ENCODE data around the gene ARHGAP6.

The ARHGAP6 gene

GRCh38 chrX:11261260-11261659 is 404.5 kb downstream of the ARHGAP6 start:
- Histone ChIP-seq H3K27ac (replicated peaks) (no peak overlapping the region), H3K4me3 (replicated peaks; ENCODE audit: insufficient read depth, low read length) (no peak overlapping the region), H3K27me3 (ENCODE audit: insufficient read depth, poor library complexity, severe bottlenecking) (peaks cover 2% of the 10 kb centered on the region)
- TF ChIP-seq POLR2AphosphoS5 (IDR thresholded peaks at IDR 0.05; ENCODE audit: low read depth) (no peak), SPI1 (IDR thresholded peaks at IDR 0.05; ENCODE audit: borderline replicate concordance, low read depth) (no peak), REST (IDR thresholded peaks at IDR 0.05; ENCODE audit: insufficient replicate concordance, low read depth) (no peak), GABPA (IDR thresholded peaks at IDR 0.05; ENCODE audit: low read depth) (no peak), CTCF (IDR thresholded peaks at IDR 0.05; ENCODE audit: insufficient read depth, low read length) (no peak)
- DNase-seq (ENCODE audit: low read depth in 1 of 2, low spot score in 1 of 2): no peak

- Histone ChIP-seq H3K27ac (replicated peaks) (no peak overlapping the region), H3K4me3 (replicated peaks; ENCODE audit: insufficient read depth, low read length) (no peak overlapping the region), H3K27me3 (ENCODE audit: insufficient read depth, poor library complexity, severe bottlenecking) (no peaks in the 10 kb centered on the region)
- DNase-seq (ENCODE audit: low read depth in 1 of 2, low spot score in 1 of 2): no peak
- no peak for TF ChIP-seq REST (IDR thresholded peaks at IDR 0.05; ENCODE audit: insufficient replicate concordance, low read depth)
- TF ChIP-seq GABPA (IDR thresholded peaks at IDR 0.05; ENCODE audit: low read depth): no peak
- no peak for TF ChIP-seq SPI1 (IDR thresholded peaks at IDR 0.05; ENCODE audit: borderline replicate concordance, low read depth)
- TF ChIP-seq POLR2AphosphoS5 (IDR thresholded peaks at IDR 0.05; ENCODE audit: low read depth): no peak
- no peak for TF ChIP-seq CTCF (IDR thresholded peaks at IDR 0.05; ENCODE audit: insufficient read depth, low read length)
Measured at GRCh38 chrX:11259437-11259836, 406.3 kb downstream of the ARHGAP6 start.

- no peak for DNase-seq (ENCODE audit: low read depth in 1 of 2, low spot score in 1 of 2)
- Histone ChIP-seq H3K27me3 (ENCODE audit: insufficient read depth, poor library complexity, severe bottlenecking) (no peaks in the 10 kb centered on the region), H3K4me3 (replicated peaks; ENCODE audit: insufficient read depth, low read length) (no peak overlapping the region), H3K27ac (replicated peaks) (no peak overlapping the region)
- TF ChIP-seq POLR2AphosphoS5 (IDR thresholded peaks at IDR 0.05; ENCODE audit: low read depth): no peak
- no peak for TF ChIP-seq SPI1 (IDR thresholded peaks at IDR 0.05; ENCODE audit: borderline replicate concordance, low read depth)
- no peak for TF ChIP-seq CTCF (IDR thresholded peaks at IDR 0.05; ENCODE audit: insufficient read depth, low read length)
- no peak for TF ChIP-seq REST (IDR thresholded peaks at IDR 0.05; ENCODE audit: insufficient replicate concordance, low read depth)
Measured at GRCh38 chrX:11257711-11258110, 408.0 kb downstream of the ARHGAP6 start.

Data from HL-60 (cell line).